Endodermal cell (in vitro differentiated cells): ENCODE measurements around the gene NKD1. TPM values are rescaled to one million over a fixed set of nuclear protein-coding genes. Genes with fewer than 3 reads are reported as not detected.

Experiments
- DNase-seq: peaks from one replicate; pipeline ENCODE4 v3.0.0-alpha.2; 2017
- H3K27ac ChIP-seq: 2 replicates; pipeline ENCODE4 v1.5.1; 2013; ENCODE audit warnings: mild to moderate bottlenecking, low read depth, low read length, moderate library complexity
- H3K27me3 ChIP-seq: 2 replicates; pipeline ENCODE4 v1.6.1; 2013; ENCODE audit warnings: mild to moderate bottlenecking, low read length, moderate library complexity; ENCODE audit not compliant: insufficient read depth, control insufficient read depth, poor library complexity, severe bottlenecking
- H3K36me3 ChIP-seq: 2 replicates; pipeline ENCODE4 v1.7.0; 2013; ENCODE audit warnings: mild to moderate bottlenecking, low read length, moderate library complexity; ENCODE audit not compliant: control insufficient read depth, insufficient read depth
- H3K4me1 ChIP-seq: one replicate; pipeline ENCODE4 v1.7.0; 2013; ENCODE audit warnings: low read length; ENCODE audit not compliant: control insufficient read depth, insufficient read depth
- H3K4me3 ChIP-seq: 2 replicates; pipeline ENCODE4 v1.5.1; 2013; ENCODE audit warnings: mild to moderate bottlenecking, low read length, moderate library complexity
- H3K9ac ChIP-seq: 2 replicates; pipeline ENCODE4 v1.6.1; 2013; ENCODE audit warnings: mild to moderate bottlenecking, low read length, moderate library complexity; ENCODE audit not compliant: poor library complexity, severe bottlenecking; ENCODE audit errors: extremely low read depth
- H3K9me3 ChIP-seq: 2 replicates; pipeline ENCODE4 v1.6.1; 2013; ENCODE audit warnings: mild to moderate bottlenecking, low read length, moderate library complexity; ENCODE audit not compliant: control insufficient read depth
- H3K27ac Mint-ChIP-seq: 2 replicates; pipeline ENCODE4 v1.8.0; 2020; ENCODE audit warnings: mixed read lengths
- H3K27me3 Mint-ChIP-seq: 2 replicates; pipeline ENCODE4 v1.8.0; 2021; ENCODE audit warnings: mild to moderate bottlenecking, mixed read lengths; ENCODE audit not compliant: insufficient read depth
- H3K36me3 Mint-ChIP-seq: 2 replicates; pipeline ENCODE4 v1.8.0; 2020; ENCODE audit warnings: low read depth, mixed read lengths
- H3K4me1 Mint-ChIP-seq: 2 replicates; pipeline ENCODE4 v1.8.0; 2020; ENCODE audit warnings: mixed read lengths
- H3K4me3 Mint-ChIP-seq: 2 replicates; pipeline ENCODE4 v1.8.0; 2020; ENCODE audit warnings: mild to moderate bottlenecking, moderate library complexity, mixed read lengths
- H3K9me3 Mint-ChIP-seq: 2 replicates; pipeline ENCODE4 v1.8.0; 2020; ENCODE audit warnings: mild to moderate bottlenecking, mixed read lengths
- WGBS, 2 experiments: methylation state at CpG; one replicate each; pipeline versions ENCODE4 v1.1.5 to v1.1.7; 2013; ENCODE audit warnings: missing lambda C conversion rate in 2 of 2, mixed read lengths in 1 of 2; ENCODE audit not compliant: insufficient coverage in 1 of 2, insufficient read length in 1 of 2; 5-methylcytosine and 5-hydroxymethylcytosine counted together
- total RNA-seq, 2 donors: library from RNA; stranded (reverse); fragmentation: NEBNext Ultra II Directional in 1 of 2; extraction: Animal tissue kit (Norgen Biotek cat#: 25700) in 1 of 2; gene quantifications; 2 replicates in 1 of 2; 3 replicates in 1 of 2; pipeline ENCODE4 v1.2.1, GENCODE V29; 2021
- TF ChIP-seq, protein P1 (sequence below): fragments of 200-600 bp; sonication (generic); conservative IDR thresholded peaks from 2 replicates; pipeline ENCODE4 v1.5.0; 2021; ENCODE audit warnings: antibody characterized with exemption, mild to moderate bottlenecking

NKD1 gene
- total RNA-seq, 2 donors from 2014 or later: 7.0 to 9.5 TPM

DNA sequence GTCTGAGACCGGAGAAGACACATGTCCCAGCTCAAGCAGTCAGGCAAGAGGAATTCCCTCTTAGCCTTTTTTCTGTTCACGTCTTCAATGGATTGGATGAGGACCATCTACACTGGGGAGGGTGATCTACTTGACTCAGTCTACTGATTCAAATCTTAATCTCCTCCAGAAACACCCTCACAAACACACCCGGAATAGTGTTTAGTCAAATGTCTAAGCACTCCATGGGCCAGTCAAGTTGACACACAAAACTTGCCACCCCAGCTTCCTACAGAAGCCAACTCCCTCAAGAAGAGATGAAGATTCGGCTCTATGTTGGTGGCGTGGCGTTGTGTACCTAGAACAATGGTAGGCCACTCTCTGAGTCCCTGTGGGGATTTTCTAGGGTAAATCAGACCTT, 22.5 kb upstream of the NKD1 start:
- H3K4me1 ChIP-seq: peaks cover 2% of the 10 kb centered on the region
- H3K9ac ChIP-seq: no peak overlapping the region
- H3K36me3 Mint-ChIP-seq: no peaks in the 10 kb centered on the region
- peaks cover 2% of the 10 kb centered on the region for H3K4me1 Mint-ChIP-seq
- WGBS, 2 experiments: 90 to 94% methylated on average over 5 to 6 of the region's 6 CpGs
- peaks cover 25% of the 10 kb centered on the region for H3K9me3 Mint-ChIP-seq
- peaks cover 14% of the 10 kb centered on the region for H3K9me3 ChIP-seq
- no peaks in the 10 kb centered on the region for H3K27me3 ChIP-seq
- H3K36me3 ChIP-seq: no peaks in the 10 kb centered on the region
- H3K27ac Mint-ChIP-seq: no peak overlapping the region
- no peak overlapping the region for H3K4me3 ChIP-seq
- no peak overlapping the region for H3K27ac ChIP-seq
- TF ChIP-seq, protein P1, sequence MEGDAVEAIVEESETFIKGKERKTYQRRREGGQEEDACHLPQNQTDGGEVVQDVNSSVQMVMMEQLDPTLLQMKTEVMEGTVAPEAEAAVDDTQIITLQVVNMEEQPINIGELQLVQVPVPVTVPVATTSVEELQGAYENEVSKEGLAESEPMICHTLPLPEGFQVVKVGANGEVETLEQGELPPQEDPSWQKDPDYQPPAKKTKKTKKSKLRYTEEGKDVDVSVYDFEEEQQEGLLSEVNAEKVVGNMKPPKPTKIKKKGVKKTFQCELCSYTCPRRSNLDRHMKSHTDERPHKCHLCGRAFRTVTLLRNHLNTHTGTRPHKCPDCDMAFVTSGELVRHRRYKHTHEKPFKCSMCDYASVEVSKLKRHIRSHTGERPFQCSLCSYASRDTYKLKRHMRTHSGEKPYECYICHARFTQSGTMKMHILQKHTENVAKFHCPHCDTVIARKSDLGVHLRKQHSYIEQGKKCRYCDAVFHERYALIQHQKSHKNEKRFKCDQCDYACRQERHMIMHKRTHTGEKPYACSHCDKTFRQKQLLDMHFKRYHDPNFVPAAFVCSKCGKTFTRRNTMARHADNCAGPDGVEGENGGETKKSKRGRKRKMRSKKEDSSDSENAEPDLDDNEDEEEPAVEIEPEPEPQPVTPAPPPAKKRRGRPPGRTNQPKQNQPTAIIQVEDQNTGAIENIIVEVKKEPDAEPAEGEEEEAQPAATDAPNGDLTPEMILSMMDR: no peak
- H3K4me3 Mint-ChIP-seq: no peak overlapping the region
- DNase-seq: peak; percentile 7
- peaks cover 19% of the 10 kb centered on the region for H3K27me3 Mint-ChIP-seq

DNA sequence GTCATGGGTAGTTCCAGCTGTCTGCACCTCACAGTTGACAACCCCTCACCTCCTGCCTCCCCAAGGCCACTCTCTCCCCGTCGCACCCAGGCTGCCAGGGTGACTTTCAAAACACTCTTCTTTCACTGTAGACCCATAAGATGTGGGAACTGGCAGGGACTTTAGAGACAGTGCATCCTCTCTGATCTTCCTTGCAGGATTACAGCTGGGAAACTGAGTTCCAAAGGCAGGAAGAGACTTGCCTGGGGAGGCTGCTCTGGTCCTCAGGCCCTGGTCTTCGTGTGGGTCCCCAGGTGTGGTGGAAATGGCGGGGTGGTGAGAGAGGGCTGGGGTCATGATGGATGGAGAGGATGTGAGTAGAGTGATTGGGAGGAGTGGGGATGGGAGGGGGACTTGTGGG, 21.9 kb upstream of the NKD1 start:
- no peaks in the 10 kb centered on the region for H3K27me3 ChIP-seq
- Mint-ChIP-seq H3K4me1 (peaks cover 2% of the 10 kb centered on the region), H3K27me3 (peaks cover 21% of the 10 kb centered on the region), H3K36me3 (no peaks in the 10 kb centered on the region), H3K9me3 (peaks cover 25% of the 10 kb centered on the region), H3K27ac (no peak overlapping the region), H3K4me3 (no peak overlapping the region)
- WGBS, 2 experiments: 89 to 94% methylated on average over 3 to 4 of the region's 4 CpGs
- peaks cover 14% of the 10 kb centered on the region for H3K9me3 ChIP-seq
- H3K4me3 ChIP-seq: no peak overlapping the region
- no peak for DNase-seq
- peaks cover 2% of the 10 kb centered on the region for H3K4me1 ChIP-seq
- no peak overlapping the region for H3K27ac ChIP-seq
- H3K9ac ChIP-seq: no peak overlapping the region
- H3K36me3 ChIP-seq: no peaks in the 10 kb centered on the region
- TF ChIP-seq, protein P1: no peak

DNA sequence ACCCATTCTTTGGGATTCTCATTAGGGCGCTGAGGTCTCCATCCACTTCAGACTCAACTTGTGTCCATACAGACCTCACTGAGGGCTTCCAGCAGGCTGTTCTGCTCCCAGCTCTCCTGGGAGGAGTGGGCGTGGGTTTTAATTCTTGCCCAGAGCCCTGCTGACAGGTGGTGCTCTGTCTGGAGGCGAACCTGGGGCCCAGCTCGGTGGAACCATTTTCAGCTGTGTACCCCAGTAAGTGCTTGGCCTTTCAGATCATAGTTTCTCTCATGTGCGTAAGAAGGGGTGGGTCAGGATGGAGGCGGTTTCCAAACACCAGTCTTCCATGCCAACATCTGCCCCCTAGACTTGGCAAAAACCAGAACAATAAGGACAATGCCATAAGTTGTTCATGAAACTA, 21.4 kb upstream of the NKD1 start:
- H3K9me3 Mint-ChIP-seq: peaks cover 25% of the 10 kb centered on the region
- H3K27me3 Mint-ChIP-seq: peaks cover 21% of the 10 kb centered on the region
- peaks cover 14% of the 10 kb centered on the region for H3K9me3 ChIP-seq
- H3K27ac Mint-ChIP-seq: no peak overlapping the region
- H3K27ac ChIP-seq: no peak overlapping the region
- H3K4me1 ChIP-seq: peaks cover 2% of the 10 kb centered on the region
- H3K36me3 Mint-ChIP-seq: no peaks in the 10 kb centered on the region
- no peaks in the 10 kb centered on the region for H3K36me3 ChIP-seq
- DNase-seq: peak; percentile 11
- H3K4me3 ChIP-seq: no peak overlapping the region
- 91 to 94% methylated on average over 4 to 6 of the region's 6 CpGs for WGBS, 2 experiments
- TF ChIP-seq, protein P1: no peak
- peaks cover 2% of the 10 kb centered on the region for H3K4me1 Mint-ChIP-seq
- no peak overlapping the region for H3K9ac ChIP-seq
- H3K4me3 Mint-ChIP-seq: no peak overlapping the region
- no peaks in the 10 kb centered on the region for H3K27me3 ChIP-seq
